ENCODE measurements around the gene HNRNPM. TPM values are rescaled to one million over a fixed set of nuclear protein-coding genes. Genes with fewer than 3 reads are reported as not detected.
"Not testable (repeated sequence)": the region's sequence is repeated elsewhere in the genome, so short reads cannot be mapped to it uniquely, and the experiment has no call there.

HNRNPM gene
- polyA plus RNA-seq (ENCODE audit: insufficient read length in 12 of 12): 100 to 1,000 TPM in 11 of 12 donors, not detected in 1; 173 to 360 (median 195) TPM
- long read RNA-seq, donor 1, transcript HNRNPM-216 (1 exons, 1,809 nt): major isoform, 61 of 125 reads
- long read RNA-seq, donor 1, partial matches to known transcripts: 38 of 125 reads
- long read RNA-seq, donor 1, other reads (novel, unspliced or antisense): 26 of 125 reads
- long read RNA-seq, donor 2, transcript HNRNPM-216 (1 exons, 1,809 nt): major isoform, 30 of 66 reads
- long read RNA-seq, donor 2, partial matches to known transcripts: 17 of 66 reads
- long read RNA-seq, donor 2, other reads (novel, unspliced or antisense): 19 of 66 reads
- long read RNA-seq, donor 3, partial matches to known transcripts: 6 of 14 reads
- long read RNA-seq, donor 3, other reads (novel, unspliced or antisense): 6 of 14 reads
- long read RNA-seq, donor 4, transcript HNRNPM-216 (1 exons, 1,809 nt): major isoform, 5 of 5 reads
- long read RNA-seq, donor 4, partial matches to known transcripts: 0 of 5 reads
- long read RNA-seq, donor 4, other reads (novel, unspliced or antisense): 0 of 5 reads
- long read RNA-seq, donor 5, transcript HNRNPM-216 (1 exons, 1,809 nt): major isoform, 28 of 78 reads
- long read RNA-seq, donor 5, partial matches to known transcripts: 27 of 78 reads
- long read RNA-seq, donor 5, other reads (novel, unspliced or antisense): 22 of 78 reads
- long read RNA-seq, donor 6, transcript HNRNPM-216 (1 exons, 1,809 nt): major isoform, 18 of 30 reads
- long read RNA-seq, donor 6, partial matches to known transcripts: 11 of 30 reads
- long read RNA-seq, donor 6, other reads (novel, unspliced or antisense): 0 of 30 reads
- long read RNA-seq, donor 7, transcript HNRNPM-216 (1 exons, 1,809 nt): major isoform, 13 of 26 reads
- long read RNA-seq, donor 7, partial matches to known transcripts: 8 of 26 reads
- long read RNA-seq, donor 7, other reads (novel, unspliced or antisense): 5 of 26 reads
- long read RNA-seq, donor 8, transcript HNRNPM-216 (1 exons, 1,809 nt): major isoform, 53 of 92 reads
- long read RNA-seq, donor 8, partial matches to known transcripts: 31 of 92 reads
- long read RNA-seq, donor 8, other reads (novel, unspliced or antisense): 8 of 92 reads
- long read RNA-seq, donor 9, transcript HNRNPM-216 (1 exons, 1,809 nt): major isoform, 24 of 37 reads
- long read RNA-seq, donor 9, partial matches to known transcripts: 12 of 37 reads
- long read RNA-seq, donor 9, other reads (novel, unspliced or antisense): 0 of 37 reads
- long read RNA-seq, donor 10, transcript HNRNPM-216 (1 exons, 1,809 nt): major isoform, 17 of 56 reads
- long read RNA-seq, donor 10, partial matches to known transcripts: 12 of 56 reads
- long read RNA-seq, donor 10, other reads (novel, unspliced or antisense): 26 of 56 reads
- long read RNA-seq, donor 11, transcript HNRNPM-216 (1 exons, 1,809 nt): major isoform, 50 of 73 reads
- long read RNA-seq, donor 11, partial matches to known transcripts: 10 of 73 reads
- long read RNA-seq, donor 11, other reads (novel, unspliced or antisense): 13 of 73 reads

- DNase-seq: peak; percentile 97
These were observed at the start of gene HNRNPM for GRCh38 chr19:8444677-8445487. TSS of gene HNRNPM (plus strand) at chr19:8444975. CDS start at chr19:8444999, 24 bp downstream.

DNA sequence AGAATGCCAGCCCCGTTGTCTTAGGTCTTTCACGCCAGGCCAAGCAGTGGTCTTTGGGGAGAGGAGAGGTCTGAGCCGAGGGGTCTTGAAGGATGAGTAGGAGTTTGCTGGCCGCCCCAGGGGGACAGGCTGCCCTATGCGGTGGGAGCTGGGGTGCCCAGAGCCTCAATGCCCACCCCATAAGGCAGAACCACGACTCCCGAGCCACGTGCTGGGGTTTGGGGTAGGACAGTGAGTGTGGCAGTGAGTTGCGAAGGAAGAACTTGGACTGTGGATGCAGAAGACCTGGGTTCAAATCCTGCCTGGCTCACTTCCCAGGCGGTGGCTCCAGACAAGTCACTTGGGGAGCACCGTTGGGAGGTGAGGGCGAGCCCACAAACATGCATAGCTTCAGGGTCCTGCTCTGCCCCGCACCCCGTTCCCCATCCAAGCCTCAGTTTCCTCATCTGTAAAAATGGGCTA lies 49.1 kb upstream of the HNRNPM start:
- no peak for DNase-seq

- no peak for DNase-seq
These were observed 48.6 kb upstream of the HNRNPM start for GRCh38 chr19:8396185-8396562.

DNA sequence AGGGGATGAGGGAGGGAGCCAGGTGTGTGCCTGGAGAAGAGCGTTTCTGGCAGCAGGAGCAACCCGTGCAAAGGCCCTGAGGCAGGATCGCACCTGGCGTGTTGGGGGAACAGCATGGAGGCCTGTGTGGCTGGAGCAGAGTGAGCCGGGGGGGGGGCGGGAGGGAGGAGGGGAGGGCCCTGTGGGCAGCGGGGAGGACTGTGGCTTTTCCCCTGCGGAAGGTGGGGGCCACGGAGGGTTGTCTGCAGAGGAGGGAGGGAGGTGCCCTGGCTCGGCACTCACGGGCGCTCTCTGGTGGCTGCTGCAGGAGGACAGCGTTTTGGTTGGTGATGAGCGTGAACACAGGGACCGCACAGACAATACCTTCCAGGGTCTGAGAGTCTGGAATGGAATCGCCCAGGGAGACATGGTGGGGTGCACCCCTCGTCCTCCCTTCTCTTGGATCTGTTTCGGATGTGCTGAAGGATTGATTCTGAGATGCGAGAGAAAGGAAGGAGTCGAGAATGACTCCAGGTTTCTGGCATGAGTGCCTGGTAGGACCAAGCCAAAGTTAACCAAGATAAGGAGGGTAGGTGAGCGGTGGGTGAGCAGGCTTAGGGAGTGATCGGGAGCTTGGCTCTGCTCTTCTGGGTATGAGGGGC lies 48.1 kb upstream of the HNRNPM start:
- DNase-seq: no peak

- DNase-seq: no peak
These were observed 47.5 kb upstream of the HNRNPM start for GRCh38 chr19:8397271-8397670.

GRCh38 chr19:8397746-8398310 lies 46.9 kb upstream of the HNRNPM start:
- DNase-seq: no peak

DNA sequence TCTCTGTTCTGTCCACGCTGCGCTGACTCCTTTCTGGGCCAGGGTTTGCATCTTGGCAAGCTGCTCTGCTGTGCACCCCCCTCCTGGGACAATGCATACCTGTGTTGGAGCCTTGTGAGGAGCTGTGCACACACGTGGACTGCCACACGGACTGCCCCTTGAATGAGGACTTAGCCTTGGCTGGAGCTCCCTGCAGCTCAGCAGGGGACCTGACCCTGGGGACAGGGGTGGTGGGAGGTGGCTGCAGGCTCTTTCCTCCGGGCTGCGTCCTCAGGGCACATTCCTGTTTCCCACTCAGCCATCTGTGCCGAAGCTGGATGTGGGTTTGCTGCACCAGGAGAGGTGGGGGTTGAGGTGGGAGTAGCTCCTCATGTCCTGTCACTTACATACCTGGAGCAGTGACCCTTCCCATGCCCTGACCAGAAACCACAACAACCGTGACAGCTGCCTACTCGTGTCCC lies 46.4 kb upstream of the HNRNPM start:
- DNase-seq: no peak

- no peak for DNase-seq
These were observed 45.0 kb upstream of the HNRNPM start for GRCh38 chr19:8399681-8400188.

- no peak for DNase-seq
These were observed 42.8 kb upstream of the HNRNPM start for GRCh38 chr19:8401981-8402411.

DNA sequence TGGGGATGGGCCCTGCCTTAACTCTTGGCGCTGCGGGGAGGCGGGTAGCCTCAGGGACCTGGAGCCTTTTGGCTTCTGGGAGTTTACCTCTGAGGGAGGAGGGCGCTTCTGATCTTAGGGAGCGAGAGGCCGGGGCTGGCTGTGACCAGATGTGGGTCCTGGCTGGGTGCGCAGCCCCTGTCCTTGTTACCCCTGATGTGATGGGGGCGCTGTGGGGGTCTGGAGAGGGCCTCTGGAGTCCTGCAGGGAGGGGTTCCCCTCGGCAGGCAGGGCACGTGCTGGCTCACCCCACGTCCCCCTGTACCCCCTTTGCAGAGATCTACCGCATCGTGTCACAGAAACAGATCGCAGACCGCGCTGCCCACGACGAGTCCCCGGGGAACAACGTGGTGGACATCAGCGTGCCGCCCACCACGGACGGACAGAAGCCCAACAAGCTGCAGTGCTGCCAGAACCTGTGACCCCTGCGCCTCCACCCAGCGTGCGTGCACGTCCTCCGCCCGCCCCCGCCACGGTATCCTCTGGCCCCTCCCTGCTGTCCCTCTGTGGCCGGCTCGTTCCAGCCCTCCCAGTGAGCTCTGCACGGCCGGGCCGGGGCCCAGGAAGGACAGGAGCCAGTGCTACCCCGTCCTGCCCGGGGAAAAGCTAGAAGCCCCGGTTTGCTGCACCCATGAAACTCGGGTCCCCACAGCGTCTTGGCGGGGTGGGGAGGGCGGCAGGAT lies 41.5 kb upstream of the HNRNPM start:
- no peak for DNase-seq

- no peak for DNase-seq
These were observed 41.0 kb upstream of the HNRNPM start for GRCh38 chr19:8403820-8404109.

- no peak for DNase-seq
These were observed 40.2 kb upstream of the HNRNPM start for GRCh38 chr19:8404391-8405151.

DNA sequence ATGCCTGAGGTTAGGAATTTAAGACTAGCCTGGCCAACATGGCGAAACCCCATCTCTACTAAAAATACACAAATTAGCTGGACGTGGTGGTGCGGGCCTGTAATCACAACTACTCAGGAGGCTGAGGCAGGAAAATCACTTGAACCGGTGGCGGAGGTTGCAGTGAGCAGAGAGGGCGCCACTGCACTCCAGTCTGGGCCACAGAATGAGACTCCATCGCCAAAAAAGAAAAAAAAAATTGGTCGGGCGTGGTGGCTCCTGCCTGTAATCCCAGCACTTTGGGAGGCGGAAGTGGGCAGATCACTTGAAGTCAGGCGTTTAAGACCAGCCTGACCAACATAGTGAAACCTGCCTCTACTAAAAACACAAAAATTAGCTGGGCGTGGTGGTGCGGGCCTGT lies 34.1 kb upstream of the HNRNPM start:
- not testable (repeated sequence) for DNase-seq

DNA sequence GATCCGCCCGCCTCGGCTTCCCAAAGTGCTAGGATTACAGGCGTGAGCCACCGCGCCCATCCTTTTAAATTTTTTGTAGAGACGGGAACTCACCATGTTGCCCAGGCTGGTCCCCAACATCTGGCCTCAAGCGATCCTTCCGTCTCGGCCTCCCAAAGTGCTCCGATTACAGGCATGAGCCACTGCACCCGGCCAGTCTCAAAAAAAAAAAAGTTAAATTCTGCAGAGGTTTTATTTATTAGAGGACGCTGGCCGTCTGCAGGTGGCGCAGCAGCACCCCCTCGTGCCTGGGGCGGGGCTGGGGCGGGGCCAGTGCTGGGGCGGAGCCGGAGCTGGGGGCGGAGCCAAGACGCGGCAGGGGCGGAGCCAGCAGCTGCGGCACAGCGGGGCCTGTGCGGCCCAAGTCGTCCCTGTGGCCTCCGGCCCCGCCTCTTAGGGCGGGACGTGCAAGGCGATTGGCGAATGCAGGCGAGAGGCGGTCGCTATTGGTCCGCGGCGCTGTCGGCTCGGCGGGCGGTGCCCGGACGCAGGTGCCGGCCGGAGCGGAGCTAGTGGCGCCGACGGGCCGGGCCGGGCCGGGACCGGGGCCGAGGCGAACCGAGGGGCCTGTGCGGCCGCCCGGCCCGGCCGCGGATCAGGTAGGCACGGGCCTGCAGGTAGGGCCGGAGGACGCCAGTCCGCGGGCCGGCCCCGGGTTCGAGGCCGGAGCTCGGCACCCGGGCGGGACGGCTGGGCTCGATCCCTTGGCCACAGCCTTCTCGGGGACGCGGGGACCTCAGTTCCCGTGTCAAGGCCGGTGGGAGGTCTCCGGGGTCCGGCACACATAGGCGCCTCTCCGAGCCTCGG lies 31.8 kb upstream of the HNRNPM start, which contains the start of gene MARCHF2:
Gene MARCHF2, plus strand, starts transcription at position 523 of the 846 bp plus-strand sequence. CDS start 8,536 bp downstream, outside the sequence.
- DNase-seq: peak; percentile 96

DNA sequence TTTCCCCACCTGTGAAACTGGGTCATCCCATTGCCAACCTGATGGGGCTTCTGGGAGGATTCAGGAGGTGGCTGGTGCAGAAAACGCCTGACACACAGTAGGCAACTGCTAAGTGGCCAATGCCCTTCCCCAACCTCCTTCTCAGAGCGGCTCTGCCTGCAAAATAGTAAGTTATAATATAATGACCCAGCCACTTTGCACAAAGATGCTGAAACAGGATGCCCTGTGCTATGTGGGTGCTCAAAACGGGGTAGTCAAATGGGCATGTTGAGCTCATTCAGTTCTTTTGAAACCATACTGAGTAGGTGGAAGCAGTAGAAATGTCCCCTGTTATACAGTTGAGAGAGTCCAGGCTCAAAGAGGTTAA lies 31.2 kb upstream of the HNRNPM start:
- DNase-seq: no peak

GRCh38 chr19:8416796-8417195 lies 28.0 kb upstream of the HNRNPM start:
- no peak for DNase-seq

Data from muscle of arm (tissue), 14 donors.